ENCODE measurements around the gene LIN28B. TPM values are rescaled to one million over a fixed set of nuclear protein-coding genes. Genes with fewer than 3 reads are reported as not detected.

The LIN28B gene
- total RNA-seq, 4 donors from 2014 or later = not detected

DNA sequence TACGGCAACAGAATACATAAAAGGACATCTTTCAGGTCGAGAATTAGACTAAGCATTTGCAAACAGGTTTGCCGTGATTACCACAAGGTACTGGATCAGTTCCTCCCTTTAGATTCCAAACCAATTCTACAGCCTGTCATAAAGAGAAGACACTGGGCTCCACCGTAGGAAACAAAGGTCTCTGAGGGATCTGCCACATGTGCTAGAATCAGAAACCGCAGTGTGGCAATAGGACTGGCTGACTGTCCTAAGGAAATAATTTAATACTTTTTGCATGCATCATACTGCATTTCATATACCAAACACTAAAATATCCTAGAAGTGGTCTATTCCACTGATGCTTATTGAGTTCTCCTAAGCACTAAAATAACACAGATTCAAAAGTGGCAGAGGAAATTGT, 163.7 kb downstream of the LIN28B start:
- intact Hi-C loops (cut with DNase I; ENCODE audit: low total_unique reads) = no loop called here
- no peak overlapping the region for H3K4me3 ChIP-seq
- in situ Hi-C loops (cut with MboI; ENCODE audit: low pct_ligation_motif_present in 1 of 4, low pct_unique_long_range_greater_than_20kb in 1 of 4, low sequenced_read_pairs in 3 of 4) = no loop called here
- no peaks in the 10 kb centered on the region for H3K36me3 ChIP-seq
- 76 to 81% methylated on average over 3 to 5 of the region's 5 CpGs for WGBS, 2 donors (ENCODE audit: low coverage in 1 of 2)
- H3K27me3 ChIP-seq = no peaks in the 10 kb centered on the region
- TF ChIP-seq EP300 (IDR thresholded peaks at IDR 0.05; ENCODE audit: low read depth) (no peak), POLR2AphosphoS5 (IDR thresholded peaks at IDR 0.05) (no peak)
- H3K27ac ChIP-seq = no peak overlapping the region
- H3K9me3 ChIP-seq = no peaks in the 10 kb centered on the region
- H3K4me1 ChIP-seq = no peaks in the 10 kb centered on the region
- no peak for DNase-seq

DNA sequence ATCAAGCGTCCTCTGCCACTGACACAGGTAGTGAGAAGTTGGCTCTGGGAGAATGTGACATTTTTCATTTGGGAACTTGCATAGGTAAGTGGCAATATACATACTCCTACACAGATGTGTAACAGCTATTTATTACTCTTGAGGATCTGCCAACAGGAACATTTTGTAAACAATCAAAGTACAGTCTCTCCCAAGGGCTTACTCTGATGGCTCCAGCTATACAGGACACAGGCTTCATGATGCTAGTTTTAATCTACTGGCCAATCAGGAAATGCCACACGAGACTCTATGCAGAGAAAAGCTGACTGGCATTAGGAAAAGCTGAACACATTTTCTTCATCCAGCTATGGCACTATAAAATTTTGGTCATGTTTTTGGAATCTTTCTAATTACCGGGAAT, 165.1 kb downstream of the LIN28B start:
- H3K36me3 ChIP-seq = no peaks in the 10 kb centered on the region
- 29 to 47% methylated on average over 2 to 3 of the region's 3 CpGs for WGBS, 2 donors (ENCODE audit: low coverage in 1 of 2)
- in situ Hi-C loops (cut with MboI; ENCODE audit: low pct_ligation_motif_present in 1 of 4, low pct_unique_long_range_greater_than_20kb in 1 of 4, low sequenced_read_pairs in 3 of 4) = no loop called here

DNA sequence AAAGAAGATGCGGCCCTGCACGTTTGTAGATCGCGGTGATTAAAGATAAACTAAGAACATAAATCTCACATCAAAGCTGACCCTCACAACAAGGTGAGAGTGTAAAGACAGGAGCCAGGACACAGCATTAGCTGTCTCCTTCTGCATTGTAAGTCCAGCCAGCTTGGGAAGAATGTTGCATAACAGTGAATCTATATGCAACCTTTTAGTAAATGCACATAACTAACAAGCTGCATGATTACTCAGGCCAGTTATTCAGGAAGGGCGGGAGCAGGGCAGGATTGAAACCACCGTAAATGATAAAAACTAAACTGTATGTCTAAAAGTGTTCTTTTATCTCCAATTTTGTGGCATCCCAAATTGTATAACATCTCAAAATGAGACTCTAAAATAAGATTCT, 165.8 kb downstream of the LIN28B start:
- Histone ChIP-seq H3K9me3 (no peaks in the 10 kb centered on the region), H3K27ac (no peak overlapping the region), H3K4me1 (no peaks in the 10 kb centered on the region), H3K36me3 (no peaks in the 10 kb centered on the region), H3K27me3 (no peaks in the 10 kb centered on the region), H3K4me3 (no peak overlapping the region)
- TF ChIP-seq, protein P1, sequence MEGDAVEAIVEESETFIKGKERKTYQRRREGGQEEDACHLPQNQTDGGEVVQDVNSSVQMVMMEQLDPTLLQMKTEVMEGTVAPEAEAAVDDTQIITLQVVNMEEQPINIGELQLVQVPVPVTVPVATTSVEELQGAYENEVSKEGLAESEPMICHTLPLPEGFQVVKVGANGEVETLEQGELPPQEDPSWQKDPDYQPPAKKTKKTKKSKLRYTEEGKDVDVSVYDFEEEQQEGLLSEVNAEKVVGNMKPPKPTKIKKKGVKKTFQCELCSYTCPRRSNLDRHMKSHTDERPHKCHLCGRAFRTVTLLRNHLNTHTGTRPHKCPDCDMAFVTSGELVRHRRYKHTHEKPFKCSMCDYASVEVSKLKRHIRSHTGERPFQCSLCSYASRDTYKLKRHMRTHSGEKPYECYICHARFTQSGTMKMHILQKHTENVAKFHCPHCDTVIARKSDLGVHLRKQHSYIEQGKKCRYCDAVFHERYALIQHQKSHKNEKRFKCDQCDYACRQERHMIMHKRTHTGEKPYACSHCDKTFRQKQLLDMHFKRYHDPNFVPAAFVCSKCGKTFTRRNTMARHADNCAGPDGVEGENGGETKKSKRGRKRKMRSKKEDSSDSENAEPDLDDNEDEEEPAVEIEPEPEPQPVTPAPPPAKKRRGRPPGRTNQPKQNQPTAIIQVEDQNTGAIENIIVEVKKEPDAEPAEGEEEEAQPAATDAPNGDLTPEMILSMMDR (IDR thresholded peaks at IDR 0.05) = no peak
- TF ChIP-seq POLR2A (IDR thresholded peaks at IDR 0.05) (no peak), EP300 (IDR thresholded peaks at IDR 0.05; ENCODE audit: low read depth) (no peak), POLR2AphosphoS5 (IDR thresholded peaks at IDR 0.05) (no peak)
- in situ Hi-C loops (cut with MboI; ENCODE audit: low pct_ligation_motif_present in 1 of 4, low pct_unique_long_range_greater_than_20kb in 1 of 4, low sequenced_read_pairs in 3 of 4) = no loop called here
- WGBS, 2 donors (ENCODE audit: low coverage in 1 of 2) = 48 to 67% methylated on average over 6 of the region's 6 CpGs
- intact Hi-C loops (cut with DNase I; ENCODE audit: low total_unique reads) = no loop called here
- DNase-seq = no peak

More for the DNA sequence above, 165.1 kb downstream of the LIN28B start:
- H3K27me3 ChIP-seq = no peaks in the 10 kb centered on the region
- H3K27ac ChIP-seq = no peak overlapping the region
- no peaks in the 10 kb centered on the region for H3K4me1 ChIP-seq
- H3K4me3 ChIP-seq = no peak overlapping the region
- no peaks in the 10 kb centered on the region for H3K9me3 ChIP-seq
- DNase-seq = no peak
- TF ChIP-seq POLR2AphosphoS5 (IDR thresholded peaks at IDR 0.05) (no peak), EP300 (IDR thresholded peaks at IDR 0.05; ENCODE audit: low read depth) (no peak), POLR2A (IDR thresholded peaks at IDR 0.05) (no peak)
- TF ChIP-seq, protein P1 (IDR thresholded peaks at IDR 0.05) = no peak
- intact Hi-C loops (cut with DNase I; ENCODE audit: low total_unique reads) = no loop called here

Small RNA genes lying within 50 kb of the gene (small RNA-seq; reads per million reads assigned to genes)
- 0 reads per million in 4 donors for gene RNU6-1106P

Other genes starting within 250 kb of the LIN28B start
- gene HACE1, start 97.2 kb upstream of the LIN28B start, total RNA-seq = 10 to 100 TPM; 10.1 to 24.3 (median 14.6) TPM
- gene POPDC3, start 222.9 kb downstream of the LIN28B start, total RNA-seq = 1 to 10 TPM in 1 of 4 donors, under 1 TPM in 1, not detected in 2; 0.79 to 1.8 TPM